ENCODE measurements around the gene BOD1L1. TPM values are rescaled to one million over a fixed set of nuclear protein-coding genes. Genes with fewer than 3 reads are reported as not detected.

Gene BOD1L1
- total RNA-seq, 4 donors from 2014 or later, result 34.6 to 45.3 (median 35.4) TPM

DNA sequence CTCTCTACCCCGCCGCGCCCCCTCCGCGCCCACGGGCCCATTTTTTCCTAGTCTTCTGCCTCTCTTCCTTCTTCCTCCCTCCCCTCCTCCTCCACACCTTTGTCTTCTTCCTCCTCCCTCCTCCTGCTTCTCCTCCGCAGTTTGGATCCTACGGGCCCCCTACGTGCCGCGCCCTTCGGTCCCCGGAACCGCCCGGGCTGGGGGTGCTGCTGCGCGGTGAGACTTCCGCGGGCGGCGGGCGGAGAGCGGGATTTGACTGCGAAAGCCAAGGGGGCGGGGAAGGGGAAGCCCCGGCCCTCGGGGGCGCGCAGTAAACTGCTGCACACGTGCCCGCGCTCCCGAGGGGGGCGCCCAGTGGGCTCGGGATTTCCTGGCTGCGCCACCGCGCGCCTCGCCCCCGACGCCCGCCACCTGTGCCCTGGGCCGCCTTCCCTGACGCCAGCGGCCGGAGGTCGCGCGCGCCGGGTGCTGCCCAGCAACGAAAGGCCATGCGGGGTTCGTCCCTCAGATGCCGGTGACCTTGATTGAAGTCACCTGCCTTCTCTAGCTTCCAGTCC lies 80.0 kb downstream of the BOD1L1 start:
- Histone ChIP-seq H3K4me1 (peaks cover 0 to 52% (median 30%) of the 10 kb centered on the region in 3 donors), H3K36me3 (no peaks in the 10 kb centered on the region), H3K9me3 (peaks cover 0 to 18% (median 0%) of the 10 kb centered on the region in 3 donors), H3K27me3 (peaks cover 100% of the 10 kb centered on the region), H3K4me3 (peak overlapping the region; percentile 2 to 49), H3K27ac (peak overlapping the region in 3 of 4 donors; percentile 27 to 57 (median 30))
- TF ChIP-seq POLR2AphosphoS5 (IDR thresholded peaks at IDR 0.05) (no peak), EP300 (IDR thresholded peaks at IDR 0.05) (no peak), POLR2A (IDR thresholded peaks at IDR 0.05) (no peak)
- TF ChIP-seq, protein P1, sequence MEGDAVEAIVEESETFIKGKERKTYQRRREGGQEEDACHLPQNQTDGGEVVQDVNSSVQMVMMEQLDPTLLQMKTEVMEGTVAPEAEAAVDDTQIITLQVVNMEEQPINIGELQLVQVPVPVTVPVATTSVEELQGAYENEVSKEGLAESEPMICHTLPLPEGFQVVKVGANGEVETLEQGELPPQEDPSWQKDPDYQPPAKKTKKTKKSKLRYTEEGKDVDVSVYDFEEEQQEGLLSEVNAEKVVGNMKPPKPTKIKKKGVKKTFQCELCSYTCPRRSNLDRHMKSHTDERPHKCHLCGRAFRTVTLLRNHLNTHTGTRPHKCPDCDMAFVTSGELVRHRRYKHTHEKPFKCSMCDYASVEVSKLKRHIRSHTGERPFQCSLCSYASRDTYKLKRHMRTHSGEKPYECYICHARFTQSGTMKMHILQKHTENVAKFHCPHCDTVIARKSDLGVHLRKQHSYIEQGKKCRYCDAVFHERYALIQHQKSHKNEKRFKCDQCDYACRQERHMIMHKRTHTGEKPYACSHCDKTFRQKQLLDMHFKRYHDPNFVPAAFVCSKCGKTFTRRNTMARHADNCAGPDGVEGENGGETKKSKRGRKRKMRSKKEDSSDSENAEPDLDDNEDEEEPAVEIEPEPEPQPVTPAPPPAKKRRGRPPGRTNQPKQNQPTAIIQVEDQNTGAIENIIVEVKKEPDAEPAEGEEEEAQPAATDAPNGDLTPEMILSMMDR (IDR thresholded peaks at IDR 0.05), result no peak
- 0% methylated on average over 5 of the region's 56 CpGs; no CpG with 5 or more reads in 1 of the 2 donors for WGBS, 2 donors (ENCODE audit: low coverage in 1 of 2)
- no peak for ATAC-seq

DNA sequence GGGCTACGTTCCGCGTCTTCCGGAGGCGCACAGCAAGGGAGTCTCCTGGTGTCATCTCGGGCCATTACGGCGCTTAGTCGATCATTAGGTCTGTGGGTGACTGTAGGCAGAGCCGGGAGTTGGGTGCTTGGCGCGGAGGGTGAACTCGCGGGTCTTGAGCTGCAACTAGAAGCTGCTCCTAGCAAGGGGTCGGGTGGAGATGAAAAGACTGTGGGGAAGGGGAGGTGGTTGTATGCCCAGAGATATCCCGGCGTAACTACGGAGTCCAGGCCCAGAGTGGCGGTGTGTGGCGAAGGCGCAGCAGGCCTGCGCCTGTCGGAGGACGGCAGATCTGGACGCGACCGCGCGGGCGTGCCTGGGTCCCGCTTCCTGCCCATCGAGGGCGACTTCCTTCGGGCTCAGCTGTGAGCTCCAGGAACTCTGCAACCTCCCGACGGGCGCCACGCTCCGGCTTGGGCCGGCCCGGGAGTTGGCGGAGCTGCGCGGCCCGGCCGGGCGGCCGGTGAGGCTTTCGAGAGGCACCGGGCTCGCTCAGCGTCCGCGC lies 80.5 kb downstream of the BOD1L1 start:
- peak overlapping the region in 3 of 4 donors; percentile 8 to 57 (median 30) for H3K27ac ChIP-seq
- no peak for ATAC-seq
- peaks cover 0 to 58% (median 35%) of the 10 kb centered on the region in 3 donors for H3K4me1 ChIP-seq
- H3K36me3 ChIP-seq, result no peaks in the 10 kb centered on the region
- peaks cover 100% of the 10 kb centered on the region for H3K27me3 ChIP-seq
- 0 to 7% methylated on average over 1 to 14 of the region's 54 CpGs for WGBS, 2 donors (ENCODE audit: low coverage in 1 of 2)
- peaks cover 0 to 12% (median 0%) of the 10 kb centered on the region in 3 donors for H3K9me3 ChIP-seq
- TF ChIP-seq EP300 (IDR thresholded peaks at IDR 0.05) (no peak), POLR2A (IDR thresholded peaks at IDR 0.05) (no peak), POLR2AphosphoS5 (IDR thresholded peaks at IDR 0.05) (no peak)
- peak overlapping the region; percentile 2 to 49 for H3K4me3 ChIP-seq

DNA sequence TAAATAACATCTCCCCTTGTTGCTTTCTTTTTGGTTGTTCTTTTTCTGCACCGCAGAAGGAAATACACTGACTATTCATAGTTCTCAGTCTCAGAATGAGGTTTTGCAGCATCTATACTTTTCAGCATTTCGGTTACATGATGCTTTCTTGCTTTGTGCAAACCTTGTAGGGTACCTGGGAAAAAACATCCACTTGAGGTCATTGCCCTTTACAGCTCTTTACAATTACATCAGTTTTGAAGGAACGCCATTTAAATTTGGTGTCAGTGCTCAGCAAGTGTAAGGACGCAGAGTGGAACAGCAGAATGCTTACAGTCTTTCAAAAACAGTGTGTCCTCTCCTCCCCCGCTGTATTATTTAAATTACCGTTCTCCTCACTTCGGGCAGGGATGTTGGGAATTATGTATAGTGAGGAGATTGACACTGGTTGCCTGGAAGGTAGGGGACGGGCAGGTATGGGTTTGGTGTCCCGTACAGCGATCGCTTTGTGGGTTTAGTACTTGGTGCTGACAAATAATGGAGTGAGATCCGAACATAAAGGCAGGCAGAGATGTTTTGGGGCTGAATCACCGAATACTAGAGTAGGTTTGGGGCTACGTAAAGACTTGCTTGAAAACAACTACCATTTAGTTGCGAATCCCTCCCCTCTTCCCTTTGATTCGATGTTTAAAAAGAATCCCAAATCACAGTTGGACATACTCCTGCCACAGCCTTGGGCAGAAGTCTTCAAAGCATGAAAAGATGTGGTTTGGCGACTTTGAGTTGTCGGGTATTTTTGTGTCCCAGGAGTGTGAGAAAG lies 81.2 kb downstream of the BOD1L1 start:
- WGBS, 2 donors (ENCODE audit: low coverage in 1 of 2), result 16 to 22% methylated on average over 13 to 14 of the region's 18 CpGs
- H3K4me1 ChIP-seq, result peaks cover 0 to 65% (median 35%) of the 10 kb centered on the region in 3 donors

DNA sequence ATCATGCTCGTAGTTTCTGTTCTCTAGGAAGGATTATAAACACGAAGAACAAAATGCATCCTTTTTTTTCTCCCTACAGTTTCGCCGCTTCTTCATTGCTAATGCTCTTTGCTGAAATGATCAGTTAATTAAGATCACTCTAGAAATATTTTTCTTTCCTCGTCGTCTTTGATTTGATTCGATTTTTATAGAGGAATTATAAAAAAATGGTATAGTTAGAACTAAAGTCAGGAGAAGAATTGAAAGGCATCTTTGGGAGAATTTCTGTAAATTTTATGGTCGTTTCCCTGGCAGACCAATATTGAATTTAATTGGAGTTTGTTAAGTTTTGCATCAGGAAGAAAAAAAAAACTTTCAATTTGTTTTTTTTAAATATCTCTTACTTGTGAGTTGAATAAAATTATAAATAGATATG lies 82.1 kb downstream of the BOD1L1 start:
- H3K36me3 ChIP-seq, result no peaks in the 10 kb centered on the region
- no peak for TF ChIP-seq POLR2A (IDR thresholded peaks at IDR 0.05)
- TF ChIP-seq, protein P1 (IDR thresholded peaks at IDR 0.05), result no peak
- no peak for TF ChIP-seq POLR2AphosphoS5 (IDR thresholded peaks at IDR 0.05)
- H3K27ac ChIP-seq, result no peak overlapping the region
- peaks cover 100% of the 10 kb centered on the region for H3K27me3 ChIP-seq
- H3K4me1 ChIP-seq, result peaks cover 0 to 73% (median 35%) of the 10 kb centered on the region in 3 donors
- peaks cover 0 to 7% (median 0%) of the 10 kb centered on the region in 3 donors for H3K9me3 ChIP-seq
- no peak for ATAC-seq
- WGBS, 2 donors (ENCODE audit: low coverage in 1 of 2), result 7 to 10% methylated on average over 8 of the region's 8 CpGs
- peak overlapping the region in 1 of 2 donors; percentile 58 for H3K4me3 ChIP-seq

More for the DNA sequence above, 81.2 kb downstream of the BOD1L1 start:
- ATAC-seq, result no peak
- H3K27ac ChIP-seq, result no peak overlapping the region
- H3K27me3 ChIP-seq, result peaks cover 100% of the 10 kb centered on the region
- TF ChIP-seq POLR2AphosphoS5 (IDR thresholded peaks at IDR 0.05), result no peak
- no peak for TF ChIP-seq EP300 (IDR thresholded peaks at IDR 0.05)
- TF ChIP-seq, protein P1 (IDR thresholded peaks at IDR 0.05), result no peak
- TF ChIP-seq POLR2A (IDR thresholded peaks at IDR 0.05), result no peak
- H3K36me3 ChIP-seq, result no peaks in the 10 kb centered on the region
- peak overlapping the region in 1 of 2 donors; percentile 49 for H3K4me3 ChIP-seq
- peaks cover 0 to 6% (median 0%) of the 10 kb centered on the region in 3 donors for H3K9me3 ChIP-seq
